ENCODE data around the gene DNM3. TPM values are rescaled to one million over a fixed set of nuclear protein-coding genes. Genes with fewer than 3 reads are reported as not detected.

DNM3 gene
- total and polyA plus RNA-seq, 9 of the 15 experiments (the other 6 are each of a cell fraction or from before 2014, with no cell fraction given): 0.08 to 0.36 (median 0.22) TPM; not detected in 1

- Histone ChIP-seq H4K20me1 (replicated peaks; ENCODE audit: control insufficient read depth, insufficient read depth, low read length) (no peaks in the 10 kb centered on the region), H3K4me3 (no peak overlapping the region), H3K27ac (ENCODE audit: extremely low read depth, low read depth, low read length) (no peak overlapping the region), H2AFZ (ENCODE audit: low read depth, low read length) (peak overlapping the region; percentile 89; the same call in 1 of the 2 replicates), H3K4me2 (ENCODE audit: insufficient read depth, low read length) (no peak overlapping the region), H3K9me1 (ENCODE audit: control insufficient read depth, insufficient read depth, low read length) (peaks cover 5% of the 10 kb centered on the region), H3K79me2 (ENCODE audit: control insufficient read depth, insufficient read depth, low read length) (no peaks in the 10 kb centered on the region), H3K9me3 (replicated peaks; ENCODE audit: control insufficient read depth, insufficient read depth, low read depth, low read length) (no peaks in the 10 kb centered on the region), H3K36me3 (ENCODE audit: control insufficient read depth, insufficient read depth, low read length) (no peaks in the 10 kb centered on the region), H3K27me3 (ENCODE audit: control insufficient read depth in 2 of 2, insufficient read depth in 2 of 2, low read length in 2 of 2) (no peaks in the 10 kb centered on the region), H3K4me1 (replicated peaks in 1 of 2; ENCODE audit: control insufficient read depth in 2 of 2, insufficient read depth in 2 of 2, low read length in 2 of 2) (peaks cover 14 to 25% of the 10 kb centered on the region in 2 experiments), H3K9ac (ENCODE audit: insufficient read depth in 1 of 2, low read depth in 2 of 2, low read length in 2 of 2) (no peak overlapping the region)
- TF ChIP-seq CBX1 (IDR thresholded peaks at IDR 0.05; ENCODE audit: low read depth) (no peak), NR2C1 (IDR thresholded peaks at IDR 0.05) (no peak), NR2C1 (tag; IDR thresholded peaks at IDR 0.05) (0 out of 2 replicates have a peak, but pooled peaks have one; percentile 17), ADNP (tag; IDR thresholded peaks at IDR 0.05) (no peak), ERF (CRISPR knock-in tag; IDR thresholded peaks at IDR 0.05) (0 out of 2 replicates have a peak, but pooled peaks have one; percentile 17), PML (IDR thresholded peaks at IDR 0.05; ENCODE audit: low read length) (no peak), SIRT6 (IDR thresholded peaks at IDR 0.05; ENCODE audit: low read depth, low read length) (no peak), ZNF76 (CRISPR knock-in tag; IDR thresholded peaks at IDR 0.05; ENCODE audit: borderline replicate concordance) (no peak), OTX1 (CRISPR knock-in tag; IDR thresholded peaks at IDR 0.05) (no peak), ARNT (IDR thresholded peaks at IDR 0.05) (no peak), ZNF174 (CRISPR knock-in tag; IDR thresholded peaks at IDR 0.05) (no peak), KHSRP (IDR thresholded peaks at IDR 0.05) (no peak)
- TF ChIP-seq, protein P1, sequence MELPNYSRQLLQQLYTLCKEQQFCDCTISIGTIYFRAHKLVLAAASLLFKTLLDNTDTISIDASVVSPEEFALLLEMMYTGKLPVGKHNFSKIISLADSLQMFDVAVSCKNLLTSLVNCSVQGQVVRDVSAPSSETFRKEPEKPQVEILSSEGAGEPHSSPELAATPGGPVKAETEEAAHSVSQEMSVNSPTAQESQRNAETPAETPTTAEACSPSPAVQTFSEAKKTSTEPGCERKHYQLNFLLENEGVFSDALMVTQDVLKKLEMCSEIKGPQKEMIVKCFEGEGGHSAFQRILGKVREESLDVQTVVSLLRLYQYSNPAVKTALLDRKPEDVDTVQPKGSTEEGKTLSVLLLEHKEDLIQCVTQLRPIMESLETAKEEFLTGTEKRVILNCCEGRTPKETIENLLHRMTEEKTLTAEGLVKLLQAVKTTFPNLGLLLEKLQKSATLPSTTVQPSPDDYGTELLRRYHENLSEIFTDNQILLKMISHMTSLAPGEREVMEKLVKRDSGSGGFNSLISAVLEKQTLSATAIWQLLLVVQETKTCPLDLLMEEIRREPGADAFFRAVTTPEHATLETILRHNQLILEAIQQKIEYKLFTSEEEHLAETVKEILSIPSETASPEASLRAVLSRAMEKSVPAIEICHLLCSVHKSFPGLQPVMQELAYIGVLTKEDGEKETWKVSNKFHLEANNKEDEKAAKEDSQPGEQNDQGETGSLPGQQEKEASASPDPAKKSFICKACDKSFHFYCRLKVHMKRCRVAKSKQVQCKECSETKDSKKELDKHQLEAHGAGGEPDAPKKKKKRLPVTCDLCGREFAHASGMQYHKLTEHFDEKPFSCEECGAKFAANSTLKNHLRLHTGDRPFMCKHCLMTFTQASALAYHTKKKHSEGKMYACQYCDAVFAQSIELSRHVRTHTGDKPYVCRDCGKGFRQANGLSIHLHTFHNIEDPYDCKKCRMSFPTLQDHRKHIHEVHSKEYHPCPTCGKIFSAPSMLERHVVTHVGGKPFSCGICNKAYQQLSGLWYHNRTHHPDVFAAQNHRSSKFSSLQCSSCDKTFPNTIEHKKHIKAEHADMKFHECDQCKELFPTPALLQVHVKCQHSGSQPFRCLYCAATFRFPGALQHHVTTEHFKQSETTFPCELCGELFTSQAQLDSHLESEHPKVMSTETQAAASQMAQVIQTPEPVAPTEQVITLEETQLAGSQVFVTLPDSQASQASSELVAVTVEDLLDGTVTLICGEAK (IDR thresholded peaks at IDR 0.05): no peak
- TF ChIP-seq, protein P1 (CRISPR knock-in tag; IDR thresholded peaks at IDR 0.05): no peak
- 48% methylated on average over 1 of the region's 1 CpG for WGBS (ENCODE audit: insufficient coverage, low coverage, missing lambda C conversion rate)
- DNase-seq (ENCODE audit: extremely low read depth in 1 of 4, low spot score in 3 of 4): no peak
- ChIA-PET POLR2A (interaction anchor here (1.8 kb wide), 1 partner anchor 79 kb away, joined by 5 read pairs; no protein-coding TSS in a partner anchor), CTCF (ENCODE audit: low intra/inter-chr PET ratio) (no interaction called here)
- FAIRE-seq: no peak
- in situ Hi-C loops (cut with MboI): no loop called here
- no peak for ATAC-seq
- intact Hi-C loops (cut with micrococcal nuclease): no loop called here
- no TSS peak for BruUV-seq (replicated peaks)
Observed at GRCh38 chr1:172457479-172458130, 616.3 kb downstream of the DNM3 start.
